ENCODE results near the gene TSPAN18.

- no peak for TF ChIP-seq CTCF (IDR thresholded peaks at IDR 0.05)
- no peak for TF ChIP-seq POLR2AphosphoS5 (IDR thresholded peaks at IDR 0.05)
- no peak for TF ChIP-seq POLR2A (IDR thresholded peaks at IDR 0.05; ENCODE audit: low read depth)
- no peak for TF ChIP-seq EP300 (IDR thresholded peaks at IDR 0.05)
These were observed 153.7 kb downstream of the TSPAN18 start for GRCh38 chr11:44880511-44880910.
